Hepatocyte (in vitro differentiated cells): ENCODE results near the gene PADI2.

ENCODE experiments used
- CTCF ChIP-seq: fragments of 200-600 bp; sonication (generic); IDR thresholded peaks from 2 replicates; pipeline ENCODE4 v1.5.1; 2016; ENCODE audit warnings: antibody characterized with exemption, mild to moderate bottlenecking; ENCODE audit not compliant: poor library complexity
- EZH2 ChIP-seq: fragments of 200-600 bp; sonication (generic); IDR thresholded peaks from 2 replicates; pipeline ENCODE4 v1.6.1; 2016; ENCODE audit warnings: antibody characterized with exemption, mild to moderate bottlenecking, borderline replicate concordance
- EZH2phosphoT487 ChIP-seq: fragments of 200-600 bp; sonication (generic); IDR thresholded peaks from one replicate; pipeline ENCODE4 v1.6.1; 2018; ENCODE audit warnings: antibody characterized with exemption, mild to moderate bottlenecking, low read depth, moderate library complexity; ENCODE audit not compliant: unreplicated experiment, severe bottlenecking

- TF ChIP-seq EZH2phosphoT487 (no peak), CTCF (no peak), EZH2 (no peak)
Measured at GRCh38 chr1:17120481-17120877, 1.2 kb upstream of the PADI2 start.
